ENCODE data around the gene LRRC71.

Gene LRRC71

GRCh38 chr1:156905176-156905575, 15.3 kb upstream of the LRRC71 start:
- no peaks in the 10 kb centered on the region for H3K36me3 ChIP-seq
- no peaks in the 10 kb centered on the region for H3K27me3 ChIP-seq (ENCODE audit: insufficient read depth, low read depth, severe bottlenecking)
- no peak overlapping the region for H3K27ac ChIP-seq
- H3K4me3 ChIP-seq (ENCODE audit: low read depth, low read length) = no peak overlapping the region
- TF ChIP-seq, protein P1, sequence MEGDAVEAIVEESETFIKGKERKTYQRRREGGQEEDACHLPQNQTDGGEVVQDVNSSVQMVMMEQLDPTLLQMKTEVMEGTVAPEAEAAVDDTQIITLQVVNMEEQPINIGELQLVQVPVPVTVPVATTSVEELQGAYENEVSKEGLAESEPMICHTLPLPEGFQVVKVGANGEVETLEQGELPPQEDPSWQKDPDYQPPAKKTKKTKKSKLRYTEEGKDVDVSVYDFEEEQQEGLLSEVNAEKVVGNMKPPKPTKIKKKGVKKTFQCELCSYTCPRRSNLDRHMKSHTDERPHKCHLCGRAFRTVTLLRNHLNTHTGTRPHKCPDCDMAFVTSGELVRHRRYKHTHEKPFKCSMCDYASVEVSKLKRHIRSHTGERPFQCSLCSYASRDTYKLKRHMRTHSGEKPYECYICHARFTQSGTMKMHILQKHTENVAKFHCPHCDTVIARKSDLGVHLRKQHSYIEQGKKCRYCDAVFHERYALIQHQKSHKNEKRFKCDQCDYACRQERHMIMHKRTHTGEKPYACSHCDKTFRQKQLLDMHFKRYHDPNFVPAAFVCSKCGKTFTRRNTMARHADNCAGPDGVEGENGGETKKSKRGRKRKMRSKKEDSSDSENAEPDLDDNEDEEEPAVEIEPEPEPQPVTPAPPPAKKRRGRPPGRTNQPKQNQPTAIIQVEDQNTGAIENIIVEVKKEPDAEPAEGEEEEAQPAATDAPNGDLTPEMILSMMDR (IDR thresholded peaks at IDR 0.05; ENCODE audit: low read depth, low read length) = no peak
- no peak for DNase-seq
- H3K9me3 ChIP-seq (ENCODE audit: severe bottlenecking) = no peaks in the 10 kb centered on the region

DNA sequence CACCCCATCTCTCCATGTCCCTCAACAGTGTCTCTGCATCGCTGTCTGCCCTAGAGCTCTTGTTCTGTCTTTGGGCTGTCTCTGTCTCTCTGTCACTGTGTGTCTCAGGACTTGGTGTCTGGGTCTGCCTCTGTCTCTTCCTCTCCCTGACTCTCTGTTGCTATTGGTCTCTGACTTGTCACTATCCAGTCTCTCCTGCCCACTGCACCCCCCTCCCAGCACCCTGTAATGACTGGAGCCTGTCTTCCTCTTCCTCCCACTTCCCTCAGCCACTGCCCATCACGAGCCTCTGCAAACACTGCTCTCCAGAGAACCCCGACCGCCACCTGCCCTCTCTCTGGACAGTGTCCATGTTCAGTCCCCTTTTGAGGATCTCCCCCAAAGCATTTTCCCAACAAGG, 14.8 kb upstream of the LRRC71 start:
- TF ChIP-seq, protein P1 (IDR thresholded peaks at IDR 0.05; ENCODE audit: low read depth, low read length) = no peak
- Histone ChIP-seq H3K4me3 (ENCODE audit: low read depth, low read length) (no peak overlapping the region), H3K27me3 (ENCODE audit: insufficient read depth, low read depth, severe bottlenecking) (no peaks in the 10 kb centered on the region), H3K9me3 (ENCODE audit: severe bottlenecking) (no peaks in the 10 kb centered on the region), H3K27ac (no peak overlapping the region), H3K36me3 (no peaks in the 10 kb centered on the region)
- DNase-seq = no peak

DNA sequence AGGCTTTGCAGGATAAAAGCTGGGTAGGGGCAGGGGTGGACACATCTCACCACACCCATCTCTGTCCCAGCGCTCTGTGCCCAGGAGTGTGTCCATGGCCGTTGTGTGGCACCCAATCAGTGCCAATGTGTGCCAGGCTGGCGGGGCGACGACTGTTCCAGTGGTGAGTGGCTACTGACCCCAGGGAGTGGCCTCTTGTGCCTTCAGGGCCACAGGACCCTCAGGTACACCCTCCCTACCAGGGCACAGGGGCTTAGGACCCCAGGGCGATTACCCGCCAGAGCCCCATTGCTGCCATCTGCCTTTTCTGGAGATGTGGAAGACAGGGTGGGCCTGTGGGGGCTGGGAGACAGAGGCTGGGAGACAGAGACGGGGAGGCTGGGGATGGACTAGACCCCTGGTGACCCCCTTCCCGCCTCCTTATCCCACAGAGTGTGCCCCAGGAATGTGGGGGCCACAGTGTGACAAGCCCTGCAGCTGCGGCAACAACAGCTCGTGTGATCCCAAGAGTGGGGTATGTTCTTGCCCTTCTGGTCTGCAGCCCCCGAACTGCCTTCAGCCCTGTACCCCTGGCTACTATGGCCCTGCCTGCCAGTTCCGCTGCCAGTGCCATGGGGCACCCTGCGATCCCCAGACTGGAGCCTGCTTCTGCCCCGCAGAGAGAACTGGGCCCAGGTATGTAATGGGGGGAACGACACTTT, 14.1 kb upstream of the LRRC71 start:
- DNase-seq = no peak
- TF ChIP-seq, protein P1 (IDR thresholded peaks at IDR 0.05; ENCODE audit: low read depth, low read length) = no peak

DNA sequence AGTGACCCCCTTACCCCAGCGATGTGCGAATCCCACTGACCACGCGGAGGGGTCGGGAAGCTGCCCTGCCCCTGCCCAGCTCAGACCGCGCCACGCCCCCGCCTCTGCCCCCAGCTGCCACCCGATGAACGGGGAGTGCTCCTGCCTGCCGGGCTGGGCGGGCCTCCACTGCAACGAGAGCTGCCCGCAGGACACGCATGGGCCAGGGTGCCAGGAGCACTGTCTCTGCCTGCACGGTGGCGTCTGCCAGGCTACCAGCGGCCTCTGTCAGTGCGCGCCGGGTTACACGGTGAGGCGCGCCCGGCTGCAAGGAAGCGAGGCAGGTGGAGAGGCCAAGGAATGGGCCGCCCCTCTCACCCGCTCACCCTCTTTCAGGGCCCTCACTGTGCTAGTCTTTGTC, 11.9 kb upstream of the LRRC71 start:
- no peaks in the 10 kb centered on the region for H3K36me3 ChIP-seq
- H3K9me3 ChIP-seq (ENCODE audit: severe bottlenecking) = no peaks in the 10 kb centered on the region
- H3K27ac ChIP-seq = no peak overlapping the region
- no peak overlapping the region for H3K4me3 ChIP-seq (ENCODE audit: low read depth, low read length)
- TF ChIP-seq, protein P1 (IDR thresholded peaks at IDR 0.05; ENCODE audit: low read depth, low read length) = no peak
- no peaks in the 10 kb centered on the region for H3K27me3 ChIP-seq (ENCODE audit: insufficient read depth, low read depth, severe bottlenecking)
- DNase-seq = no peak

More for the DNA sequence above, 14.1 kb upstream of the LRRC71 start:
- no peak overlapping the region for H3K4me3 ChIP-seq (ENCODE audit: low read depth, low read length)
- H3K27me3 ChIP-seq (ENCODE audit: insufficient read depth, low read depth, severe bottlenecking) = no peaks in the 10 kb centered on the region
- no peaks in the 10 kb centered on the region for H3K9me3 ChIP-seq (ENCODE audit: severe bottlenecking)
- H3K36me3 ChIP-seq = no peaks in the 10 kb centered on the region
- no peak overlapping the region for H3K27ac ChIP-seq

DNA sequence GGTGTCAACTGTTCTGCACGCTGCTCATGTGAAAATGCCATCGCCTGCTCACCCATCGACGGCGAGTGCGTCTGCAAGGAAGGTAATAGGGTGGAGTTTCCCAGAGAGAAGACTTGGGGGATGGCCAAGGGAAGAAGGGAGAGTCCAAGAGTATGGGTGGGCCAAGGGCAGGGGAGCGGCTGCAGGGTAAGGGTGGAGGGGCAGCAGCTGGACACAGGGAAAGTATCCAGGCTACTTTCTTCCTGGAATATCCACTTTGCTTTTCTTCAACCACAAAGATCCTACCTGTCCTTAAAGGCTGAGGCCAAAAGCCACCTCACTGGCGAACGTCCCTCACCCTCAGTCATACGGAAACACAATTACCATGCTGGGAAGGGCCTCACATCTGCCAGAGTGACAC, 11.5 kb upstream of the LRRC71 start:
- no peak for DNase-seq
- Histone ChIP-seq H3K9me3 (ENCODE audit: severe bottlenecking) (no peaks in the 10 kb centered on the region), H3K27me3 (ENCODE audit: insufficient read depth, low read depth, severe bottlenecking) (no peaks in the 10 kb centered on the region), H3K4me3 (ENCODE audit: low read depth, low read length) (no peak overlapping the region), H3K27ac (no peak overlapping the region), H3K36me3 (no peaks in the 10 kb centered on the region)
- TF ChIP-seq, protein P1 (IDR thresholded peaks at IDR 0.05; ENCODE audit: low read depth, low read length) = no peak

- H3K36me3 ChIP-seq = no peaks in the 10 kb centered on the region
- no peaks in the 10 kb centered on the region for H3K27me3 ChIP-seq (ENCODE audit: insufficient read depth, low read depth, severe bottlenecking)
- no peak for DNase-seq
- no peak overlapping the region for H3K27ac ChIP-seq
- H3K9me3 ChIP-seq (ENCODE audit: severe bottlenecking) = no peaks in the 10 kb centered on the region
- TF ChIP-seq, protein P1 (IDR thresholded peaks at IDR 0.05; ENCODE audit: low read depth, low read length) = no peak
- no peak overlapping the region for H3K4me3 ChIP-seq (ENCODE audit: low read depth, low read length)
Observed at GRCh38 chr1:156909671-156910070, 10.8 kb upstream of the LRRC71 start.

Data from WERI-Rb-1 (cell line).